OCI-LY1 (cell line): ENCODE results near the gene TFE3.

ENCODE experiments used
- EZH2 ChIP-seq: fragments of 200-600 bp; sonication (generic), shearing (Covaris generic); IDR thresholded peaks from 2 replicates; pipeline ENCODE4 v1.8.0; 2017; ENCODE audit warnings: borderline replicate concordance, mixed run types, mild to moderate bottlenecking, antibody characterized with exemption, low read length, moderate library complexity, mixed read lengths
- TF ChIP-seq, protein P1 (sequence below): fragments of 200-600 bp; sonication (generic), shearing (Covaris generic); IDR thresholded peaks from 2 replicates; pipeline ENCODE4 v1.5.1; 2017; ENCODE audit warnings: mild to moderate bottlenecking, antibody characterized with exemption, low read length, moderate library complexity, mixed read lengths

GRCh38 chrX:48989483-48989882 lies 53.7 kb downstream of the TFE3 start:
- TF ChIP-seq, protein P1, sequence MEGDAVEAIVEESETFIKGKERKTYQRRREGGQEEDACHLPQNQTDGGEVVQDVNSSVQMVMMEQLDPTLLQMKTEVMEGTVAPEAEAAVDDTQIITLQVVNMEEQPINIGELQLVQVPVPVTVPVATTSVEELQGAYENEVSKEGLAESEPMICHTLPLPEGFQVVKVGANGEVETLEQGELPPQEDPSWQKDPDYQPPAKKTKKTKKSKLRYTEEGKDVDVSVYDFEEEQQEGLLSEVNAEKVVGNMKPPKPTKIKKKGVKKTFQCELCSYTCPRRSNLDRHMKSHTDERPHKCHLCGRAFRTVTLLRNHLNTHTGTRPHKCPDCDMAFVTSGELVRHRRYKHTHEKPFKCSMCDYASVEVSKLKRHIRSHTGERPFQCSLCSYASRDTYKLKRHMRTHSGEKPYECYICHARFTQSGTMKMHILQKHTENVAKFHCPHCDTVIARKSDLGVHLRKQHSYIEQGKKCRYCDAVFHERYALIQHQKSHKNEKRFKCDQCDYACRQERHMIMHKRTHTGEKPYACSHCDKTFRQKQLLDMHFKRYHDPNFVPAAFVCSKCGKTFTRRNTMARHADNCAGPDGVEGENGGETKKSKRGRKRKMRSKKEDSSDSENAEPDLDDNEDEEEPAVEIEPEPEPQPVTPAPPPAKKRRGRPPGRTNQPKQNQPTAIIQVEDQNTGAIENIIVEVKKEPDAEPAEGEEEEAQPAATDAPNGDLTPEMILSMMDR: no peak
- TF ChIP-seq EZH2: no peak
